H9 (cell line): Measurements from ENCODE around the gene LTV1. TPM values are rescaled to one million over a fixed set of nuclear protein-coding genes. Genes with fewer than 3 reads are reported as not detected.

Source experiments
- DNase-seq: peaks from one replicate; pipeline ENCODE4 v3.0.0-alpha.2; 2017
- H2AFZ ChIP-seq: one replicate; pipeline ENCODE4 v1.6.1; 2013; ENCODE audit warnings: mild to moderate bottlenecking, low read length, control low read depth, moderate library complexity
- H2AK5ac ChIP-seq: 2 replicates; pipeline ENCODE4 v1.6.1; 2013; ENCODE audit warnings: low read length, control low read depth, mixed read lengths; ENCODE audit not compliant: insufficient read length
- H2BK120ac ChIP-seq: one replicate; pipeline ENCODE4 v1.6.1; 2013; ENCODE audit warnings: low read depth, mild to moderate bottlenecking, low read length, control low read depth, inconsistent platforms; ENCODE audit not compliant: poor library complexity, severe bottlenecking
- H2BK12ac ChIP-seq: 2 replicates; pipeline ENCODE4 v1.6.1; 2013; ENCODE audit warnings: low read length, control low read depth, mixed read lengths, low read depth; ENCODE audit not compliant: insufficient read length
- H2BK15ac ChIP-seq: 2 replicates; pipeline ENCODE4 v1.6.1; 2013; ENCODE audit warnings: low read depth, low read length, control low read depth
- H2BK20ac ChIP-seq: one replicate; pipeline ENCODE4 v1.6.1; 2013; ENCODE audit warnings: low read depth, mild to moderate bottlenecking, low read length, control low read depth, inconsistent platforms; ENCODE audit not compliant: poor library complexity, severe bottlenecking
- H2BK5ac ChIP-seq: 2 replicates; pipeline ENCODE4 v1.6.1; 2013; ENCODE audit warnings: low read length, control low read depth, mixed read lengths; ENCODE audit not compliant: insufficient read length
- H3K14ac ChIP-seq: 2 replicates; pipeline ENCODE4 v1.6.1; 2013; ENCODE audit warnings: low read length, control low read depth; ENCODE audit not compliant: insufficient read depth
- H3K18ac ChIP-seq: 2 replicates; pipeline ENCODE4 v1.6.1; 2013; ENCODE audit warnings: low read depth, mild to moderate bottlenecking, mixed read lengths, low read length, control low read depth; ENCODE audit not compliant: insufficient read length
- H3K23ac ChIP-seq: 2 replicates; pipeline ENCODE4 v1.6.1; 2013; ENCODE audit warnings: low read length, control low read depth, mixed read lengths, low read depth; ENCODE audit not compliant: insufficient read length
- H3K23me2 ChIP-seq: 2 replicates; pipeline ENCODE4 v1.6.1; 2013; ENCODE audit warnings: low read depth, mild to moderate bottlenecking, mixed read lengths, low read length, control low read depth; ENCODE audit not compliant: insufficient read length, poor library complexity, severe bottlenecking
- H3K27ac ChIP-seq: 2 replicates; pipeline ENCODE4 v1.5.1; 2013; ENCODE audit warnings: low read length, control low read depth, mixed read lengths, low read depth; ENCODE audit not compliant: insufficient read length
- H3K27me3 ChIP-seq: 2 replicates; pipeline ENCODE4 v1.6.1; 2013; ENCODE audit warnings: low read length, control low read depth, inconsistent platforms; ENCODE audit not compliant: insufficient read depth
- H3K4ac ChIP-seq: 2 replicates; pipeline ENCODE4 v1.6.1; 2013; ENCODE audit warnings: low read depth, mild to moderate bottlenecking, control low read depth, inconsistent platforms, low read length, moderate library complexity
- H3K4me1 ChIP-seq: 2 replicates; pipeline ENCODE4 v1.6.1; 2013; ENCODE audit warnings: low read length, control low read depth, inconsistent platforms; ENCODE audit not compliant: insufficient read depth
- H3K4me2 ChIP-seq: 2 replicates; pipeline ENCODE4 v1.6.1; 2013; ENCODE audit warnings: low read length, control low read depth, mixed read lengths; ENCODE audit not compliant: insufficient read length, insufficient read depth
- H3K56ac ChIP-seq: 2 replicates; pipeline ENCODE4 v1.6.1; 2013; ENCODE audit warnings: low read depth, mild to moderate bottlenecking, mixed read lengths, low read length, control low read depth; ENCODE audit not compliant: insufficient read length
- H3K79me1 ChIP-seq: 2 replicates; pipeline ENCODE4 v1.6.1; 2013; ENCODE audit warnings: low read depth, mild to moderate bottlenecking, moderate library complexity, low read length, control low read depth, inconsistent platforms; ENCODE audit not compliant: insufficient read depth, poor library complexity, severe bottlenecking
- H3K79me2 ChIP-seq: 2 replicates; pipeline ENCODE4 v1.6.1; 2013; ENCODE audit warnings: low read length, control low read depth, inconsistent platforms; ENCODE audit not compliant: insufficient read depth
- H3K9ac ChIP-seq: 2 replicates; pipeline ENCODE4 v1.6.1; 2013; ENCODE audit warnings: low read length, control low read depth, mixed read lengths; ENCODE audit not compliant: insufficient read length; ENCODE audit errors: extremely low read depth
- H3K9me3 ChIP-seq: one replicate; pipeline ENCODE4 v1.6.1; 2013; ENCODE audit warnings: low read depth, low read length, inconsistent platforms; ENCODE audit not compliant: control insufficient read depth
- H3T11ph ChIP-seq: one replicate; pipeline ENCODE4 v1.6.1; 2013; ENCODE audit warnings: mild to moderate bottlenecking, low read length, control low read depth, inconsistent platforms
- H4K20me1 ChIP-seq: one replicate; pipeline ENCODE4 v1.6.1; 2013; ENCODE audit not compliant: control insufficient read depth, insufficient read length, insufficient read depth
- H4K5ac ChIP-seq: 2 replicates; pipeline ENCODE4 v1.6.1; 2013; ENCODE audit warnings: low read depth, mild to moderate bottlenecking, mixed read lengths, low read length, control low read depth; ENCODE audit not compliant: insufficient read length
- H4K8ac ChIP-seq: replicated peaks from 2 replicates; pipeline ENCODE4 v1.6.1; 2013; ENCODE audit warnings: low read length, control low read depth, mixed read lengths, low read depth; ENCODE audit not compliant: insufficient read length
- H4K91ac ChIP-seq: 2 replicates; pipeline ENCODE4 v1.6.1; 2013; ENCODE audit warnings: low read depth, mild to moderate bottlenecking, moderate library complexity, mixed read lengths, low read length, control low read depth; ENCODE audit not compliant: insufficient read length
- H3K27ac Mint-ChIP-seq, 3 experiments: 2 replicates in 2 of 3; 3 replicates in 1 of 3; pipeline ENCODE4 v1.8.0; 2020 to 2021; ENCODE audit warnings: mixed read lengths in 3 of 3, mild to moderate bottlenecking in 1 of 3, moderate library complexity in 1 of 3
- H3K27me3 Mint-ChIP-seq: 2 replicates; pipeline ENCODE4 v1.8.0; 2021; ENCODE audit warnings: low read depth, mild to moderate bottlenecking, moderate library complexity, mixed read lengths
- H3K36me3 Mint-ChIP-seq, 3 experiments: 2 replicates in 2 of 3; 3 replicates in 1 of 3; pipeline ENCODE4 v1.8.0; 2020 to 2021; ENCODE audit warnings: low read depth in 3 of 3, mixed read lengths in 3 of 3; ENCODE audit not compliant: insufficient read depth in 1 of 3
- H3K4me1 Mint-ChIP-seq, 2 experiments: 2 replicates each; pipeline ENCODE4 v1.8.0; 2020; ENCODE audit warnings: mixed read lengths in 2 of 2
- H3K4me3 Mint-ChIP-seq, 2 experiments: 2 replicates in 1 of 2; 3 replicates in 1 of 2; pipeline ENCODE4 v1.8.0; 2020 to 2021; ENCODE audit warnings: mild to moderate bottlenecking in 2 of 2, mixed read lengths in 2 of 2, moderate library complexity in 1 of 2
- H3K9me3 Mint-ChIP-seq, 2 experiments: 2 replicates in 1 of 2; 3 replicates in 1 of 2; pipeline ENCODE4 v1.8.0; 2020; ENCODE audit warnings: mild to moderate bottlenecking in 2 of 2, mixed read lengths in 2 of 2, moderate library complexity in 1 of 2
- CTCF ChIP-seq: fragments of 200-600 bp; sonication (generic); conservative IDR thresholded peaks from 3 replicates; pipeline ENCODE4 v1.8.0; 2021; ENCODE audit warnings: antibody characterized with exemption, mild to moderate bottlenecking
- total RNA-seq: library from RNA; stranded (reverse); gene quantifications from 2 replicates; pipeline ENCODE4 v1.2.1, GENCODE V29; 2021

The LTV1 gene
- total RNA-seq, 1 experiment from 2014 or later: 62.9 TPM

- Mint-ChIP-seq H3K27me3 (no peaks in the 10 kb centered on the region; the same call in 1 of the 2 replicates), H3K36me3 (peaks cover 7 to 36% (median 22%) of the 10 kb centered on the region in 3 experiments)
Measured at GRCh38 chr6:143817621-143818020, 25.5 kb upstream of the LTV1 start.

More at GRCh38 chr6:143817621-143818020, 25.5 kb upstream of the LTV1 start:
- Histone ChIP-seq H2AK5ac (no peak overlapping the region), H3K56ac (no peak overlapping the region), H2BK5ac (no peak overlapping the region), H4K20me1 (no peaks in the 10 kb centered on the region), H3K27me3 (no peaks in the 10 kb centered on the region), H3K4me2 (no peak overlapping the region), H3K27ac (no peak overlapping the region), H3K79me2 (no peaks in the 10 kb centered on the region), H2BK120ac (no peak overlapping the region), H2AFZ (no peak overlapping the region), H3K23ac (no peak overlapping the region), H3K23me2 (no peaks in the 10 kb centered on the region), H3K14ac (no peak overlapping the region), H3K4ac (no peak overlapping the region), H2BK15ac (no peak overlapping the region), H3K9ac (no peak overlapping the region), H2BK20ac (no peak overlapping the region), H3K9me3 (no peaks in the 10 kb centered on the region), H3K4me1 (no peaks in the 10 kb centered on the region; the same call in 1 of the 2 replicates), H4K8ac (no peak overlapping the region), H4K5ac (no peak overlapping the region), H4K91ac (no peak overlapping the region), H3T11ph (no peak overlapping the region), H3K18ac (no peak overlapping the region), H3K79me1 (no peaks in the 10 kb centered on the region), H2BK12ac (no peak overlapping the region)
- no peak for DNase-seq
- no peak overlapping the region; a peak in 1 of 7 replicates for H3K27ac Mint-ChIP-seq
- no peaks in the 10 kb centered on the region for H3K9me3 Mint-ChIP-seq
- no peak for TF ChIP-seq CTCF
- H3K4me3 Mint-ChIP-seq: no peak overlapping the region
- peaks cover 5% of the 10 kb centered on the region in 2 experiments for H3K4me1 Mint-ChIP-seq
